H9 (cell line): ENCODE results near the gene PPP1R14C. TPM values are rescaled to one million over a fixed set of nuclear protein-coding genes. Genes with fewer than 3 reads are reported as not detected.

Source experiments
- DNase-seq: peaks from one replicate; pipeline ENCODE4 v3.0.0-alpha.2; 2017
- H2AFZ ChIP-seq: one replicate; pipeline ENCODE4 v1.6.1; 2013; ENCODE audit warnings: mild to moderate bottlenecking, low read length, control low read depth, moderate library complexity
- H2AK5ac ChIP-seq: 2 replicates; pipeline ENCODE4 v1.6.1; 2013; ENCODE audit warnings: low read length, control low read depth, mixed read lengths; ENCODE audit not compliant: insufficient read length
- H2BK120ac ChIP-seq: one replicate; pipeline ENCODE4 v1.6.1; 2013; ENCODE audit warnings: low read depth, mild to moderate bottlenecking, low read length, control low read depth, inconsistent platforms; ENCODE audit not compliant: poor library complexity, severe bottlenecking
- H2BK12ac ChIP-seq: 2 replicates; pipeline ENCODE4 v1.6.1; 2013; ENCODE audit warnings: low read length, control low read depth, mixed read lengths, low read depth; ENCODE audit not compliant: insufficient read length
- H2BK15ac ChIP-seq: 2 replicates; pipeline ENCODE4 v1.6.1; 2013; ENCODE audit warnings: low read depth, low read length, control low read depth
- H2BK20ac ChIP-seq: one replicate; pipeline ENCODE4 v1.6.1; 2013; ENCODE audit warnings: low read depth, mild to moderate bottlenecking, low read length, control low read depth, inconsistent platforms; ENCODE audit not compliant: poor library complexity, severe bottlenecking
- H2BK5ac ChIP-seq: 2 replicates; pipeline ENCODE4 v1.6.1; 2013; ENCODE audit warnings: low read length, control low read depth, mixed read lengths; ENCODE audit not compliant: insufficient read length
- H3K14ac ChIP-seq: 2 replicates; pipeline ENCODE4 v1.6.1; 2013; ENCODE audit warnings: low read length, control low read depth; ENCODE audit not compliant: insufficient read depth
- H3K18ac ChIP-seq: 2 replicates; pipeline ENCODE4 v1.6.1; 2013; ENCODE audit warnings: low read depth, mild to moderate bottlenecking, mixed read lengths, low read length, control low read depth; ENCODE audit not compliant: insufficient read length
- H3K23ac ChIP-seq: 2 replicates; pipeline ENCODE4 v1.6.1; 2013; ENCODE audit warnings: low read length, control low read depth, mixed read lengths, low read depth; ENCODE audit not compliant: insufficient read length
- H3K23me2 ChIP-seq: 2 replicates; pipeline ENCODE4 v1.6.1; 2013; ENCODE audit warnings: low read depth, mild to moderate bottlenecking, mixed read lengths, low read length, control low read depth; ENCODE audit not compliant: insufficient read length, poor library complexity, severe bottlenecking
- H3K27ac ChIP-seq: 2 replicates; pipeline ENCODE4 v1.5.1; 2013; ENCODE audit warnings: low read length, control low read depth, mixed read lengths, low read depth; ENCODE audit not compliant: insufficient read length
- H3K27me3 ChIP-seq: 2 replicates; pipeline ENCODE4 v1.6.1; 2013; ENCODE audit warnings: low read length, control low read depth, inconsistent platforms; ENCODE audit not compliant: insufficient read depth
- H3K4ac ChIP-seq: 2 replicates; pipeline ENCODE4 v1.6.1; 2013; ENCODE audit warnings: low read depth, mild to moderate bottlenecking, control low read depth, inconsistent platforms, low read length, moderate library complexity
- H3K4me1 ChIP-seq: 2 replicates; pipeline ENCODE4 v1.6.1; 2013; ENCODE audit warnings: low read length, control low read depth, inconsistent platforms; ENCODE audit not compliant: insufficient read depth
- H3K4me2 ChIP-seq: 2 replicates; pipeline ENCODE4 v1.6.1; 2013; ENCODE audit warnings: low read length, control low read depth, mixed read lengths; ENCODE audit not compliant: insufficient read length, insufficient read depth
- H3K56ac ChIP-seq: 2 replicates; pipeline ENCODE4 v1.6.1; 2013; ENCODE audit warnings: low read depth, mild to moderate bottlenecking, mixed read lengths, low read length, control low read depth; ENCODE audit not compliant: insufficient read length
- H3K79me1 ChIP-seq: 2 replicates; pipeline ENCODE4 v1.6.1; 2013; ENCODE audit warnings: low read depth, mild to moderate bottlenecking, moderate library complexity, low read length, control low read depth, inconsistent platforms; ENCODE audit not compliant: insufficient read depth, poor library complexity, severe bottlenecking
- H3K79me2 ChIP-seq: 2 replicates; pipeline ENCODE4 v1.6.1; 2013; ENCODE audit warnings: low read length, control low read depth, inconsistent platforms; ENCODE audit not compliant: insufficient read depth
- H3K9ac ChIP-seq: 2 replicates; pipeline ENCODE4 v1.6.1; 2013; ENCODE audit warnings: low read length, control low read depth, mixed read lengths; ENCODE audit not compliant: insufficient read length; ENCODE audit errors: extremely low read depth
- H3K9me3 ChIP-seq: one replicate; pipeline ENCODE4 v1.6.1; 2013; ENCODE audit warnings: low read depth, low read length, inconsistent platforms; ENCODE audit not compliant: control insufficient read depth
- H3T11ph ChIP-seq: one replicate; pipeline ENCODE4 v1.6.1; 2013; ENCODE audit warnings: mild to moderate bottlenecking, low read length, control low read depth, inconsistent platforms
- H4K20me1 ChIP-seq: one replicate; pipeline ENCODE4 v1.6.1; 2013; ENCODE audit not compliant: control insufficient read depth, insufficient read length, insufficient read depth
- H4K5ac ChIP-seq: 2 replicates; pipeline ENCODE4 v1.6.1; 2013; ENCODE audit warnings: low read depth, mild to moderate bottlenecking, mixed read lengths, low read length, control low read depth; ENCODE audit not compliant: insufficient read length
- H4K8ac ChIP-seq: replicated peaks from 2 replicates; pipeline ENCODE4 v1.6.1; 2013; ENCODE audit warnings: low read length, control low read depth, mixed read lengths, low read depth; ENCODE audit not compliant: insufficient read length
- H4K91ac ChIP-seq: 2 replicates; pipeline ENCODE4 v1.6.1; 2013; ENCODE audit warnings: low read depth, mild to moderate bottlenecking, moderate library complexity, mixed read lengths, low read length, control low read depth; ENCODE audit not compliant: insufficient read length
- H3K27ac Mint-ChIP-seq, 3 experiments: 2 replicates in 2 of 3; 3 replicates in 1 of 3; pipeline ENCODE4 v1.8.0; 2020 to 2021; ENCODE audit warnings: mixed read lengths in 3 of 3, mild to moderate bottlenecking in 1 of 3, moderate library complexity in 1 of 3
- H3K27me3 Mint-ChIP-seq: 2 replicates; pipeline ENCODE4 v1.8.0; 2021; ENCODE audit warnings: low read depth, mild to moderate bottlenecking, moderate library complexity, mixed read lengths
- H3K36me3 Mint-ChIP-seq, 3 experiments: 2 replicates in 2 of 3; 3 replicates in 1 of 3; pipeline ENCODE4 v1.8.0; 2020 to 2021; ENCODE audit warnings: low read depth in 3 of 3, mixed read lengths in 3 of 3; ENCODE audit not compliant: insufficient read depth in 1 of 3
- H3K4me1 Mint-ChIP-seq, 2 experiments: 2 replicates each; pipeline ENCODE4 v1.8.0; 2020; ENCODE audit warnings: mixed read lengths in 2 of 2
- H3K4me3 Mint-ChIP-seq, 2 experiments: 2 replicates in 1 of 2; 3 replicates in 1 of 2; pipeline ENCODE4 v1.8.0; 2020 to 2021; ENCODE audit warnings: mild to moderate bottlenecking in 2 of 2, mixed read lengths in 2 of 2, moderate library complexity in 1 of 2
- H3K9me3 Mint-ChIP-seq, 2 experiments: 2 replicates in 1 of 2; 3 replicates in 1 of 2; pipeline ENCODE4 v1.8.0; 2020; ENCODE audit warnings: mild to moderate bottlenecking in 2 of 2, mixed read lengths in 2 of 2, moderate library complexity in 1 of 2
- CTCF ChIP-seq: fragments of 200-600 bp; sonication (generic); conservative IDR thresholded peaks from 3 replicates; pipeline ENCODE4 v1.8.0; 2021; ENCODE audit warnings: antibody characterized with exemption, mild to moderate bottlenecking
- WGBS: extraction: QIAGEN DNeasy Blood & Tissue Kit; methylation state at CpG from one replicate; pipeline ENCODE4 v1.1.7; 2013; ENCODE audit warnings: missing lambda C conversion rate, low lambda C conversion rate, mixed read lengths; ENCODE audit not compliant: insufficient read length; ENCODE audit errors: extremely low coverage; 5-methylcytosine and 5-hydroxymethylcytosine counted together
- total RNA-seq: library from RNA; stranded (reverse); gene quantifications from 2 replicates; pipeline ENCODE4 v1.2.1, GENCODE V29; 2021

Gene PPP1R14C
- total RNA-seq, 1 experiment from 2014 or later, result 0.37 TPM

- Histone ChIP-seq H3K23me2 (no peaks in the 10 kb centered on the region), H2BK15ac (no peak overlapping the region), H3K23ac (no peak overlapping the region), H3K14ac (no peak overlapping the region), H2BK5ac (no peak overlapping the region), H3K4ac (no peak overlapping the region), H3K27ac (no peak overlapping the region), H4K5ac (no peak overlapping the region), H3K9ac (no peak overlapping the region), H3K79me1 (no peaks in the 10 kb centered on the region), H3K79me2 (no peaks in the 10 kb centered on the region), H3K9me3 (no peaks in the 10 kb centered on the region), H3K56ac (no peak overlapping the region), H3K27me3 (no peaks in the 10 kb centered on the region), H3K18ac (no peak overlapping the region), H4K91ac (no peak overlapping the region), H2BK12ac (no peak overlapping the region), H4K8ac (no peak overlapping the region), H2AK5ac (no peak overlapping the region), H2BK20ac (no peak overlapping the region), H3K4me2 (no peak overlapping the region), H2AFZ (no peak overlapping the region), H3K4me1 (no peaks in the 10 kb centered on the region), H2BK120ac (no peak overlapping the region), H4K20me1 (no peaks in the 10 kb centered on the region), H3T11ph (no peak overlapping the region)
- Mint-ChIP-seq H3K9me3 (peaks cover 0 to 2% of the 10 kb centered on the region in 2 experiments; a peak in 2 of 5 replicates), H3K4me1 (no peaks in the 10 kb centered on the region), H3K4me3 (no peak overlapping the region), H3K36me3 (no peaks in the 10 kb centered on the region; a peak in 2 of 7 replicates), H3K27ac (no peak overlapping the region), H3K27me3 (peaks cover 1% of the 10 kb centered on the region)
- no peak for TF ChIP-seq CTCF
- no CpG with 5 or more reads among the region's 10 CpGs for WGBS
- no peak for DNase-seq
Measured at GRCh38 chr6:150184850-150185731, 42.2 kb downstream of the PPP1R14C start.
